IPS-18a (cell line): Measurements from ENCODE around the gene SKOR1.

Source experiments
- H3K27ac ChIP-seq: one replicate; pipeline ENCODE4 v1.5.1; 2013; ENCODE audit warnings: low read length
- H3K27me3 ChIP-seq: one replicate; pipeline ENCODE4 v1.6.1; 2013; ENCODE audit warnings: mild to moderate bottlenecking, low read length; ENCODE audit not compliant: control insufficient read depth, insufficient read depth
- H3K36me3 ChIP-seq: one replicate; pipeline ENCODE4 v1.6.1; 2013; ENCODE audit warnings: low read depth, low read length; ENCODE audit not compliant: control insufficient read depth
- H3K4me1 ChIP-seq: one replicate; pipeline ENCODE4 v1.6.1; 2013; ENCODE audit warnings: low read depth, low read length; ENCODE audit not compliant: control insufficient read depth
- H3K4me3 ChIP-seq: one replicate; pipeline ENCODE4 v1.5.1; 2013; ENCODE audit warnings: low read length
- H3K9ac ChIP-seq: one replicate; pipeline ENCODE4 v1.6.1; 2013; ENCODE audit warnings: mild to moderate bottlenecking, low read length, moderate library complexity
- H3K9me3 ChIP-seq: one replicate; pipeline ENCODE4 v1.6.1; 2013; ENCODE audit warnings: low read depth, low read length; ENCODE audit not compliant: control insufficient read depth

Gene SKOR1

GRCh38 chr15:67852418-67852817, 27.1 kb downstream of the SKOR1 start:
- H3K36me3 ChIP-seq = no peaks in the 10 kb centered on the region
- H3K27me3 ChIP-seq = no peaks in the 10 kb centered on the region
- no peaks in the 10 kb centered on the region for H3K9me3 ChIP-seq
- no peak overlapping the region for H3K9ac ChIP-seq
- H3K27ac ChIP-seq = no peak overlapping the region
- H3K4me1 ChIP-seq = peaks cover 25% of the 10 kb centered on the region
- H3K4me3 ChIP-seq = no peak overlapping the region

GRCh38 chr15:67853454-67853853, 28.1 kb downstream of the SKOR1 start:
- peaks cover 25% of the 10 kb centered on the region for H3K4me1 ChIP-seq
- no peak overlapping the region for H3K27ac ChIP-seq
- H3K9ac ChIP-seq = no peak overlapping the region
- no peaks in the 10 kb centered on the region for H3K27me3 ChIP-seq
- H3K36me3 ChIP-seq = no peaks in the 10 kb centered on the region
- H3K4me3 ChIP-seq = no peak overlapping the region
- H3K9me3 ChIP-seq = no peaks in the 10 kb centered on the region

- Histone ChIP-seq H3K9ac (no peak overlapping the region), H3K4me3 (no peak overlapping the region), H3K9me3 (no peaks in the 10 kb centered on the region), H3K27ac (no peak overlapping the region), H3K27me3 (no peaks in the 10 kb centered on the region), H3K36me3 (no peaks in the 10 kb centered on the region), H3K4me1 (peaks cover 25% of the 10 kb centered on the region)
These were observed 29.0 kb downstream of the SKOR1 start for GRCh38 chr15:67854358-67854757.

GRCh38 chr15:67855842-67856241, 30.5 kb downstream of the SKOR1 start:
- Histone ChIP-seq H3K9ac (no peak overlapping the region), H3K4me1 (peaks cover 25% of the 10 kb centered on the region), H3K27ac (no peak overlapping the region)

GRCh38 chr15:67857220-67857619, 31.9 kb downstream of the SKOR1 start:
- no peak overlapping the region for H3K27ac ChIP-seq

More at GRCh38 chr15:67855842-67856241, 30.5 kb downstream of the SKOR1 start:
- Histone ChIP-seq H3K4me3 (no peak overlapping the region), H3K36me3 (no peaks in the 10 kb centered on the region), H3K9me3 (no peaks in the 10 kb centered on the region), H3K27me3 (no peaks in the 10 kb centered on the region)

GRCh38 chr15:67859331-67859946, 34.1 kb downstream of the SKOR1 start:
- Histone ChIP-seq H3K36me3 (no peaks in the 10 kb centered on the region), H3K9ac (no peak overlapping the region), H3K4me3 (no peak overlapping the region), H3K27me3 (peaks cover 16% of the 10 kb centered on the region), H3K27ac (no peak overlapping the region), H3K9me3 (no peaks in the 10 kb centered on the region), H3K4me1 (peaks cover 7% of the 10 kb centered on the region)

More at GRCh38 chr15:67857220-67857619, 31.9 kb downstream of the SKOR1 start:
- Histone ChIP-seq H3K27me3 (no peaks in the 10 kb centered on the region), H3K9me3 (no peaks in the 10 kb centered on the region), H3K9ac (no peak overlapping the region), H3K36me3 (no peaks in the 10 kb centered on the region), H3K4me3 (no peak overlapping the region), H3K4me1 (peaks cover 25% of the 10 kb centered on the region)

- Histone ChIP-seq H3K9me3 (no peaks in the 10 kb centered on the region), H3K36me3 (no peaks in the 10 kb centered on the region), H3K27me3 (peaks cover 16% of the 10 kb centered on the region), H3K4me3 (no peak overlapping the region), H3K4me1 (peaks cover 6% of the 10 kb centered on the region), H3K27ac (no peak overlapping the region), H3K9ac (no peak overlapping the region)
These were observed 36.7 kb downstream of the SKOR1 start for GRCh38 chr15:67861983-67862382.

- Histone ChIP-seq H3K4me3 (peak overlapping the region; percentile 44), H3K9me3 (no peaks in the 10 kb centered on the region), H3K4me1 (peaks cover 6% of the 10 kb centered on the region), H3K9ac (no peak overlapping the region), H3K36me3 (no peaks in the 10 kb centered on the region), H3K27me3 (peaks cover 16% of the 10 kb centered on the region), H3K27ac (no peak overlapping the region)
These were observed 37.6 kb downstream of the SKOR1 start for GRCh38 chr15:67862750-67863441.

GRCh38 chr15:67863442-67863987, 38.2 kb downstream of the SKOR1 start:
- peaks cover 6% of the 10 kb centered on the region for H3K4me1 ChIP-seq
- H3K4me3 ChIP-seq = peak overlapping the region; percentile 44
- peaks cover 16% of the 10 kb centered on the region for H3K27me3 ChIP-seq
- H3K27ac ChIP-seq = no peak overlapping the region
- H3K9ac ChIP-seq = peak overlapping the region; percentile 24
- no peaks in the 10 kb centered on the region for H3K36me3 ChIP-seq
- no peaks in the 10 kb centered on the region for H3K9me3 ChIP-seq

GRCh38 chr15:67865331-67865730, 40.0 kb downstream of the SKOR1 start:
- no peak overlapping the region for H3K27ac ChIP-seq
- H3K9ac ChIP-seq = no peak overlapping the region
- H3K36me3 ChIP-seq = no peaks in the 10 kb centered on the region
- H3K4me1 ChIP-seq = peaks cover 6% of the 10 kb centered on the region
- no peak overlapping the region for H3K4me3 ChIP-seq
- H3K9me3 ChIP-seq = no peaks in the 10 kb centered on the region
- peaks cover 16% of the 10 kb centered on the region for H3K27me3 ChIP-seq

GRCh38 chr15:67865766-67866165, 40.5 kb downstream of the SKOR1 start:
- H3K4me3 ChIP-seq = no peak overlapping the region
- no peak overlapping the region for H3K9ac ChIP-seq
- peaks cover 6% of the 10 kb centered on the region for H3K4me1 ChIP-seq
- no peaks in the 10 kb centered on the region for H3K9me3 ChIP-seq
- H3K27ac ChIP-seq = no peak overlapping the region
- H3K36me3 ChIP-seq = no peaks in the 10 kb centered on the region
- H3K27me3 ChIP-seq = peaks cover 16% of the 10 kb centered on the region

- no peak overlapping the region for H3K4me3 ChIP-seq
- H3K27ac ChIP-seq = no peak overlapping the region
- no peak overlapping the region for H3K9ac ChIP-seq
- no peaks in the 10 kb centered on the region for H3K27me3 ChIP-seq
- no peaks in the 10 kb centered on the region for H3K9me3 ChIP-seq
- H3K4me1 ChIP-seq = peaks cover 6% of the 10 kb centered on the region
- H3K36me3 ChIP-seq = no peaks in the 10 kb centered on the region
These were observed 44.4 kb downstream of the SKOR1 start for GRCh38 chr15:67869701-67870100.
